Neural cell (in vitro differentiated cells): ENCODE measurements around the gene RNF13.

ENCODE experiments used
- TAF1 ChIP-seq: IDR thresholded peaks from 2 replicates; pipeline ENCODE4 v1.6.1; 2012; ENCODE audit warnings: low read depth
- TF ChIP-seq, protein P1 (sequence below): fragments of 450-650 bp; IDR thresholded peaks from 2 replicates; pipeline ENCODE4 v1.5.1; 2014; ENCODE audit warnings: antibody characterized with exemption, mild to moderate bottlenecking, moderate library complexity; ENCODE audit not compliant: poor library complexity, severe bottlenecking

DNA sequence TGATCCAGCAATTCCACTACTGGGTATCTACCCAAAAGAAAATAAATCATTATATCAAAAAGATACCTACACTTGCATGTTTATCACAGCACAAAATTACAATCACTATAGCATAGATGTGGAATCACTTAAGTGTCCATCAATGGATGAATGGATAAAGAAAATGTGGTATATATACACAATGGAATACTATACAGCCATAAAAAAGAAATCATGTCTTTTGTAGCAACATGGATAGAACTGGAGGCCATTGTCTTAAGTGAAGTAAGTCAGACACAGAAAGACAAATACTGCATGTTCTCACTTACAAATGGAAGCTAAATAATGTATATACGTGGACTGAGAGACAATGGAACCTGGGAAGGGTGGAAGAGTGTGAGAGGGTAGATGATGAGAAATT is 185.9 kb downstream of the RNF13 start:
- no peak for TF ChIP-seq TAF1
- TF ChIP-seq, protein P1, sequence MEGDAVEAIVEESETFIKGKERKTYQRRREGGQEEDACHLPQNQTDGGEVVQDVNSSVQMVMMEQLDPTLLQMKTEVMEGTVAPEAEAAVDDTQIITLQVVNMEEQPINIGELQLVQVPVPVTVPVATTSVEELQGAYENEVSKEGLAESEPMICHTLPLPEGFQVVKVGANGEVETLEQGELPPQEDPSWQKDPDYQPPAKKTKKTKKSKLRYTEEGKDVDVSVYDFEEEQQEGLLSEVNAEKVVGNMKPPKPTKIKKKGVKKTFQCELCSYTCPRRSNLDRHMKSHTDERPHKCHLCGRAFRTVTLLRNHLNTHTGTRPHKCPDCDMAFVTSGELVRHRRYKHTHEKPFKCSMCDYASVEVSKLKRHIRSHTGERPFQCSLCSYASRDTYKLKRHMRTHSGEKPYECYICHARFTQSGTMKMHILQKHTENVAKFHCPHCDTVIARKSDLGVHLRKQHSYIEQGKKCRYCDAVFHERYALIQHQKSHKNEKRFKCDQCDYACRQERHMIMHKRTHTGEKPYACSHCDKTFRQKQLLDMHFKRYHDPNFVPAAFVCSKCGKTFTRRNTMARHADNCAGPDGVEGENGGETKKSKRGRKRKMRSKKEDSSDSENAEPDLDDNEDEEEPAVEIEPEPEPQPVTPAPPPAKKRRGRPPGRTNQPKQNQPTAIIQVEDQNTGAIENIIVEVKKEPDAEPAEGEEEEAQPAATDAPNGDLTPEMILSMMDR: no peak
